GM10266 (cell line): ENCODE results near the gene NRG3.

ENCODE experiments used
- DNase-seq: peaks from one replicate; pipeline ENCODE4 v3.0.0; 2012; ENCODE audit errors: extremely low spot score
- CTCF ChIP-seq: IDR thresholded peaks from 2 replicates; pipeline ENCODE4 v1.5.1; 2012; ENCODE audit warnings: mild to moderate bottlenecking, low read depth; ENCODE audit not compliant: control insufficient read depth, insufficient read depth; ENCODE audit errors: missing control alignments

NRG3 gene

GRCh38 chr10:81900989-81901388 lies 26.0 kb downstream of the NRG3 start:
- DNase-seq = no peak
- TF ChIP-seq CTCF = no peak

- TF ChIP-seq CTCF = no peak
- DNase-seq = no peak
Observed at GRCh38 chr10:81903472-81903871, 28.5 kb downstream of the NRG3 start.

- no peak for DNase-seq
- TF ChIP-seq CTCF = no peak
Observed at GRCh38 chr10:81905161-81905560, 30.2 kb downstream of the NRG3 start.

GRCh38 chr10:81909453-81909852 lies 34.5 kb downstream of the NRG3 start:
- no peak for TF ChIP-seq CTCF
- no peak for DNase-seq

GRCh38 chr10:81911328-81911727 lies 36.3 kb downstream of the NRG3 start:
- no peak for TF ChIP-seq CTCF
- DNase-seq = no peak

GRCh38 chr10:81914736-81915503 lies 39.9 kb downstream of the NRG3 start:
- no peak for TF ChIP-seq CTCF
- DNase-seq = no peak

GRCh38 chr10:81915504-81915897 lies 40.5 kb downstream of the NRG3 start:
- no peak for TF ChIP-seq CTCF
- no peak for DNase-seq
